IMR-90 (cell line): ENCODE data around the gene WDR90. TPM values are rescaled to one million over a fixed set of nuclear protein-coding genes. Genes with fewer than 3 reads are reported as not detected.

ENCODE experiments used
- ATAC-seq: fragments of 200-7000 bp; cut with Tn5 transposase; 2 replicates; pipeline ENCODE4 v1.9.1; 2020; ENCODE audit warnings: low read depth, mild to moderate bottlenecking, moderate library complexity
- BruUV-seq: library from RNA; stranded (reverse); fragments of 400-500 nt; replicated peaks from 2 replicates; lab custom pipeline; 2021; lab: Mats Ljungman, UMichigan
- CTCF ChIA-PET: fragments of 300-600 bp; formaldehyde crosslinking; extraction: SDS; loops from one replicate; lab custom pipeline; 2021; ENCODE audit warnings: antibody characterized with exemption; lab: Yijun Ruan, JAX
- POLR2A ChIA-PET: fragments of 300-600 bp; sonication (Branson Sonifier 250); formaldehyde crosslinking; loops from one replicate; lab custom pipeline; 2022; ENCODE audit warnings: antibody characterized with exemption; ENCODE audit not compliant: unreplicated experiment; lab: Charles Lee
- DNase-seq: peaks from one replicate; pipeline ENCODE4 v3.0.0; 2013
- H2AFZ ChIP-seq: replicated peaks from 2 replicates; pipeline ENCODE3; 2013; ENCODE audit warnings: low read length, mild to moderate bottlenecking; ENCODE audit not compliant: poor library complexity
- H2AK5ac ChIP-seq: 2 replicates; pipeline ENCODE4 v1.6.1; 2013; ENCODE audit warnings: low read depth, low read length, inconsistent platforms
- H2AK9ac ChIP-seq: replicated peaks from 2 replicates; pipeline ENCODE3; 2013; ENCODE audit warnings: mild to moderate bottlenecking, low read depth, low read length, moderate library complexity; ENCODE audit not compliant: poor library complexity
- H2BK120ac ChIP-seq: 2 replicates; pipeline ENCODE4 v1.6.1; 2013; ENCODE audit warnings: low read depth, low read length, inconsistent platforms
- H2BK15ac ChIP-seq: 3 replicates; pipeline ENCODE4 v1.6.1; 2013; ENCODE audit warnings: low read depth, low read length, inconsistent platforms
- H2BK20ac ChIP-seq: 2 replicates; pipeline ENCODE4 v1.6.1; 2013; ENCODE audit warnings: low read depth, mild to moderate bottlenecking, inconsistent platforms, low read length, moderate library complexity
- H2BK5ac ChIP-seq: 2 replicates; pipeline ENCODE4 v1.6.1; 2013; ENCODE audit warnings: mild to moderate bottlenecking, low read depth, low read length, inconsistent platforms; ENCODE audit not compliant: poor library complexity, severe bottlenecking
- H3K14ac ChIP-seq: replicated peaks from 2 replicates; pipeline ENCODE4 v1.6.1; 2013; ENCODE audit warnings: low read depth, low read length, inconsistent platforms
- H3K18ac ChIP-seq: 2 replicates; pipeline ENCODE4 v1.6.1; 2013; ENCODE audit warnings: low read depth, low read length, control low read depth
- H3K23ac ChIP-seq: 2 replicates; pipeline ENCODE4 v1.6.1; 2013; ENCODE audit warnings: low read depth, low read length, inconsistent platforms
- H3K27ac ChIP-seq: 2 replicates; pipeline ENCODE4 v1.5.1; 2013; ENCODE audit warnings: mild to moderate bottlenecking, control low read depth, low read length; ENCODE audit not compliant: insufficient read depth
- H3K27me3 ChIP-seq: 2 replicates; pipeline ENCODE4 v1.6.1; 2013; ENCODE audit warnings: low read length; ENCODE audit not compliant: control insufficient read depth, insufficient read depth
- H3K36me3 ChIP-seq: 2 replicates; pipeline ENCODE4 v1.6.1; 2013; ENCODE audit warnings: low read length, mixed read lengths; ENCODE audit not compliant: control insufficient read depth, insufficient read depth
- H3K4ac ChIP-seq: 2 replicates; pipeline ENCODE4 v1.6.1; 2013; ENCODE audit warnings: low read depth, low read length, inconsistent platforms
- H3K4me1 ChIP-seq: 2 replicates; pipeline ENCODE4 v1.6.1; 2013; ENCODE audit warnings: low read length, mixed read lengths; ENCODE audit not compliant: control insufficient read depth, insufficient read depth
- H3K4me2 ChIP-seq: 2 replicates; pipeline ENCODE4 v1.6.1; 2013; ENCODE audit warnings: low read depth, mild to moderate bottlenecking, control low read depth, low read length, moderate library complexity
- H3K4me3 ChIP-seq: 2 replicates; pipeline ENCODE4 v1.5.1; 2013; ENCODE audit warnings: low read depth, mild to moderate bottlenecking, control low read depth, low read length, moderate library complexity; ENCODE audit not compliant: insufficient read depth
- H3K56ac ChIP-seq: 2 replicates; pipeline ENCODE4 v1.6.1; 2013; ENCODE audit warnings: low read length, inconsistent platforms; ENCODE audit not compliant: insufficient read depth; ENCODE audit errors: extremely low read depth
- H3K79me1 ChIP-seq, 2 experiments: 2 replicates each; pipeline ENCODE4 v1.6.1; 2013; ENCODE audit warnings: low read length in 2 of 2, inconsistent platforms in 1 of 2, low read depth in 1 of 2
- H3K9ac ChIP-seq: 2 replicates; pipeline ENCODE4 v1.6.1; 2013; ENCODE audit warnings: low read depth, low read length, control low read depth
- H3K9me1 ChIP-seq: 2 replicates; pipeline ENCODE4 v1.6.1; 2013; ENCODE audit warnings: low read length, inconsistent platforms; ENCODE audit not compliant: insufficient read depth
- H3K9me3 ChIP-seq: 2 replicates; pipeline ENCODE4 v1.6.1; 2013; ENCODE audit warnings: low read length; ENCODE audit not compliant: control insufficient read depth, insufficient read depth
- H4K20me1 ChIP-seq: 2 replicates; pipeline ENCODE4 v1.6.1; 2013; ENCODE audit warnings: low read length, inconsistent platforms; ENCODE audit not compliant: insufficient read depth
- H4K5ac ChIP-seq: 2 replicates; pipeline ENCODE4 v1.6.1; 2013; ENCODE audit warnings: mild to moderate bottlenecking, low read depth, low read length, control low read depth
- H4K8ac ChIP-seq, 2 experiments: 2 replicates each; pipeline ENCODE4 v1.6.1; 2013; ENCODE audit warnings: low read depth in 2 of 2, low read length in 2 of 2, control low read depth in 1 of 2, inconsistent platforms in 1 of 2
- H4K91ac ChIP-seq: 2 replicates; pipeline ENCODE4 v1.6.1; 2013; ENCODE audit warnings: low read depth, low read length, inconsistent platforms; ENCODE audit not compliant: insufficient read depth
- CTCF ChIP-seq: conservative IDR thresholded peaks from 2 replicates; pipeline ENCODE4 v1.5.1; 2012; ENCODE audit warnings: mild to moderate bottlenecking, low read depth, low read length, improper control_type of control experiment
- FOS ChIP-seq: fragments of 150-350 bp; IDR thresholded peaks from 2 replicates; pipeline ENCODE4 v1.6.1; 2016; ENCODE audit warnings: low read depth, low read length
- MXI1 ChIP-seq: IDR thresholded peaks from 2 replicates; pipeline ENCODE4 v1.6.1; 2012; ENCODE audit warnings: low read depth, mild to moderate bottlenecking, low read length, moderate library complexity, borderline replicate concordance
- RCOR1 ChIP-seq: IDR thresholded peaks from 2 replicates; pipeline ENCODE4 v1.6.1; 2012; ENCODE audit warnings: mild to moderate bottlenecking, low read length, improper control_type of control experiment; ENCODE audit not compliant: insufficient replicate concordance
- WGBS, 2 experiments: methylation state at CpG; one replicate each; pipeline versions ENCODE4 v1.1.5 to v1.1.7; 2013; ENCODE audit warnings: missing lambda C conversion rate in 2 of 2; ENCODE audit not compliant: insufficient read length in 1 of 2; ENCODE audit errors: extremely low coverage in 2 of 2; 5-methylcytosine and 5-hydroxymethylcytosine counted together
- dilution Hi-C: fragments of 300-500 bp; cut with HindIII; formaldehyde crosslinking; loops from one replicate; pipeline ENCODE4 v1.14.3; 2018; ENCODE audit warnings: low sequenced_read_pairs; ENCODE audit not compliant: unreplicated experiment
- in situ Hi-C: fragments of 300-500 bp; cut with MboI; formaldehyde crosslinking; loops from 3 replicates; pipeline ENCODE4 v1.14.3; 2019; ENCODE audit warnings: low sequenced_read_pairs, inconsistent platforms, mixed read lengths
- intact Hi-C: fragments of 100-400 bp; cut with micrococcal nuclease; formaldehyde crosslinking; loops from 2 replicates; pipeline ENCODE4 v1.10.0; 2022
- polyA plus RNA-seq, 3 experiments: library from polyadenylated mRNA; depleted of rRNA; stranded (reverse); fragments of >200 nt; gene quantifications; 2 replicates each; pipeline ENCODE4 v1.2.3, GENCODE V29; 2012; ENCODE audit warnings: low replicate concordance in 1 of 3
- total RNA-seq: library from RNA; depleted of rRNA; stranded (reverse); fragments of >200 nt; gene quantifications from 2 replicates; pipeline ENCODE4 v1.2.3, GENCODE V29; 2012

WDR90 gene
- total and polyA plus RNA-seq, 2 of the 4 experiments (the other 2 are of a cell fraction), result 1.4 to 18.7 TPM

GRCh38 chr16:685967-686366 is 36.8 kb downstream of the WDR90 start:
- no peak overlapping the region for H3K27ac ChIP-seq
- H4K91ac ChIP-seq, result no peak overlapping the region
- DNase-seq (peak; percentile 13), ATAC-seq (no peak)
- H3K9me1 ChIP-seq, result peaks cover 13% of the 10 kb centered on the region
- no peak overlapping the region for H2BK120ac ChIP-seq
- intact Hi-C loops (no loop called here), dilution Hi-C loops (no loop called here), in situ Hi-C loops (no loop called here)
- no peak overlapping the region for H3K14ac ChIP-seq
- no peak overlapping the region for H2AK5ac ChIP-seq
- WGBS, 2 experiments, result 94% methylated on average over 3 of the region's 10 CpGs; no CpG with 5 or more reads in 1 of the 2 experiments
- H3K56ac ChIP-seq, result no peak overlapping the region
- no peak overlapping the region for H3K9ac ChIP-seq
- no peaks in the 10 kb centered on the region for H3K27me3 ChIP-seq
- no peak overlapping the region for H3K18ac ChIP-seq
- H3K4me2 ChIP-seq, result no peak overlapping the region
- peaks cover 29% of the 10 kb centered on the region for H3K4me1 ChIP-seq
- no peak overlapping the region for H3K4me3 ChIP-seq
- H3K36me3 ChIP-seq, result peaks cover 41% of the 10 kb centered on the region
- H4K5ac ChIP-seq, result no peak overlapping the region
- no peak overlapping the region for H2BK20ac ChIP-seq
- H3K9me3 ChIP-seq, result no peaks in the 10 kb centered on the region
- no peak overlapping the region for H2BK5ac ChIP-seq
- no peak overlapping the region for H2AFZ ChIP-seq
- no peak overlapping the region for H3K23ac ChIP-seq
- no peak overlapping the region for H4K8ac ChIP-seq
- TF ChIP-seq FOS (no peak), MXI1 (no peak), RCOR1 (no peak), CTCF (peak; percentile 35; the same call in 1 of the 2 replicates)
- H2AK9ac ChIP-seq, result peak overlapping the region; percentile 16
- ChIA-PET CTCF (no interaction called here), POLR2A (interaction anchor here (0.5 kb wide), 1 partner anchor 102 kb away, joined by 4 read pairs; the partner anchor contains the start of gene RPUSD1)
- peaks cover 19 to 61% of the 10 kb centered on the region in 2 experiments for H3K79me1 ChIP-seq
- no TSS peak for BruUV-seq
- H4K20me1 ChIP-seq, result peaks cover 24% of the 10 kb centered on the region
- H2BK15ac ChIP-seq, result no peak overlapping the region
- no peak overlapping the region for H3K4ac ChIP-seq
